GM18951 (cell line): ENCODE measurements around the gene UBE2N.

Source experiments
- POLR2A ChIP-seq: IDR thresholded peaks from 4 replicates; pipeline ENCODE4 v1.6.1; 2011; ENCODE audit warnings: mild to moderate bottlenecking; ENCODE audit not compliant: insufficient read length, insufficient read depth; ENCODE audit errors: extremely low read depth
- in situ Hi-C: fragments of 300-500 bp; cut with MboI; formaldehyde crosslinking; loops from one replicate; pipeline ENCODE4 v1.12.0; 2022; ENCODE audit warnings: low sequenced_read_pairs, mixed read lengths, inconsistent platforms; ENCODE audit not compliant: unreplicated experiment

UBE2N gene, protein sequence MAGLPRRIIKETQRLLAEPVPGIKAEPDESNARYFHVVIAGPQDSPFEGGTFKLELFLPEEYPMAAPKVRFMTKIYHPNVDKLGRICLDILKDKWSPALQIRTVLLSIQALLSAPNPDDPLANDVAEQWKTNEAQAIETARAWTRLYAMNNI

DNA sequence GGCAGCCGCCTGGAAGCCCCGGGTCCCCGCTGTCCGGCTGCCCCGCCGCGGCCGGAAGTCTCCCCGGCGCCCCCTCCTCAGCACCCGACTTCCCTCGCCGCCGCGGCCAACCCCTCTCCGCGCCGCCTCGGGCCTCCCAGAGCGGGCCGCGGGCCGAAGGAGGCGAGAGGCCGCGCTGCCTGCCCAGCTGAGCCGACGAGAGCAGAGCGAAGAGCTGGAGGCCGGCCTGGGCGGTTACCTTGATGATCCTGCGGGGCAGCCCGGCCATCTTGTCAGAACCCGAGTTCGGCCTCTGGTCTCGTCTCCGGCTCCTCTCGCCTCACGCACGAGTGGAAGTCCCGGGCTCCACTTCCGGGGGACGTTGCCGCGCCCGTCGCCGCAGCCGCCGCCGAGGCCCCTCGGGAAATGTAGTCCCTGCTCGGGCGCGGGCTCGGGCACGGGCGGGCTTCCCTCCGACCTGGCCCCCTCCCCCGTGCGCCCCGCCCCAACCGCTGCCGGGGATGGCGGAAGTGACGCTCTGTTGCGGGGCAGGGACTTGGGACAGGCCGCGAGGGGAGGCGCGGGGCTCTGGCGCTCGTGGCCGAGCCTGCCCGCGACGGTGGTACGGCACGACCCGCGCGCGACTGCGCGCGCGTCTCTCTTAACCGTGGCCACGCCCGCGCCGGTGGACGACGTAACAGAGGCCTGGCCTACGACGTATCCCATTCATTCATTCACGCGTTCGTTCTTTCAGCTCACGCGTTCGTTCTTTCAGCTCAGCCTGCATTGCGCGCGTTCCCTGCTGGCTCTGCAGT lies at the start of gene UBE2N:
Gene UBE2N, minus strand, starts transcription at position 331 of the 794 bp plus-strand sequence. Its CDS starts 63 bp downstream, at position 268.
- peak; percentile 95 for TF ChIP-seq POLR2A
- in situ Hi-C loops: no loop called here

DNA sequence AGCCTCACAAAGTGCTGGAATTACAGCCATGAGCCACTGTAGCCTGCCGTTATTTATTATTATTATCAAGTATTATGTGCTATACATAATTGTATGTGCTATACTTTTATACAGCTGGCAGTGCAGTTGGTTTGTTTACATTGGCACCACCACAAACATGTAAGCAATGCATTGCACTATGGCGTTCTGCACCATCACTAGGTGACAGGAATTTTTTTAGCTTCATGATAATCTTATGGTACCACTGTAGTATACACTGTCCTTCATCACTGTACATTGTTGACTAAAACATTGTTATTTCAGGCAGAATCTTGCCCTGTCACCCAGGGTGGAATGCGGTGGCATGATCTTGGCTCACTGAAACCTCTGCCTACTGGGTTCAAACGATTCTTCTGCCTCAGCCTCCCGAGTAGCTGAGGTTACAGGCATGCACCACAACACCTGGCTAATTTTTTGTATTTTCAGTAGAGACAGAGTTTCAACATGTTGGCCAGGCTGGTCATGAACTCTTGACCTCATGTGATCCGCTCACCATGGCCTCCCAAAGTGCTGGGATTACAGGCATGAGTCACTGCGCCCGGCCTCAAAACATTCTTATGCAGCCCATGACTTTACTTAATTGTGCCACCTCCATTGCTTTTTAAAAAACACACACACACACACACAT lies 42.7 kb upstream of the UBE2N start:
- no peak for TF ChIP-seq POLR2A
- in situ Hi-C loops: no loop called here

GRCh38 chr12:93483151-93483807 lies 41.5 kb upstream of the UBE2N start:
- no peak for TF ChIP-seq POLR2A
- in situ Hi-C loops: no loop called here

- no peak for TF ChIP-seq POLR2A
- in situ Hi-C loops: no loop called here
Observed at GRCh38 chr12:93482721-93483120, 41.0 kb upstream of the UBE2N start.

DNA sequence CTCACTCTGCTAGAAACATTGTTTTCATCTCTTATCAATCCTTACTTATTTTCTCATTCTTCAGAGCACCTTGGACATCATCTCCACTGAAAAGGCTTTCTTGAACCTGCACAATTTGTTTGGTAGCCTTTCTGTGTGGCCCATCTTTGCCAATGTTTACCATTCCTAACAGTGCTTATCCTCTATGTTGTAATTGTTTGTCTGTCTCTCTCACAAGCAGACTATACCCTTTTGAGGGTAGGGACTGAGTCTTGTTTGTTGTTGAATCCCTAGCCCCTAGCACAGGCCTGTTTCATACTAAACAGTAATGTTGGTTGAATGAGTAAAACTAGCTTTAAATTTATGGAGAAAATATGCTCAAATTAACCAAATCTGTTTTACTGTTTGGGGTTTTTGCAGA lies 34.8 kb upstream of the UBE2N start:
- no peak for TF ChIP-seq POLR2A
- in situ Hi-C loops: no loop called here

DNA sequence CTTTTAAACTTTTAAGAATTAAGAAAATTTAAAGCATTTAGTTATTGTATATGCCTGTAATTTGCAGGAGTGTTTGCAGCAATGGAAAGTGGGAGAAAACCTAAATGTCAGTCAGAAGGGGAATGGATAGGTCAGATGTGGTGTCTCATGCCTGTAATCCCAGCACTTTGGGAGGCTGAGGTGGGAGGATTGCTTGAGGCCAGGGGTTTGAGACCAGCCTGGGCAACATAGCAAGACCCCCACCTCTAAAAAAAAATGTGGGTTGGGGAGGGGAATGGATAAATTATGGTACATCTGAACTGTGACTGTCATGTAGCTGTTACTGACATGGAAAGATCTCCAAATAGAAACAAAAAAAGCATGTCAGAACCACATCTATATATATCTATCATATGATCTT lies 27.6 kb upstream of the UBE2N start:
- in situ Hi-C loops: no loop called here
- no peak for TF ChIP-seq POLR2A

DNA sequence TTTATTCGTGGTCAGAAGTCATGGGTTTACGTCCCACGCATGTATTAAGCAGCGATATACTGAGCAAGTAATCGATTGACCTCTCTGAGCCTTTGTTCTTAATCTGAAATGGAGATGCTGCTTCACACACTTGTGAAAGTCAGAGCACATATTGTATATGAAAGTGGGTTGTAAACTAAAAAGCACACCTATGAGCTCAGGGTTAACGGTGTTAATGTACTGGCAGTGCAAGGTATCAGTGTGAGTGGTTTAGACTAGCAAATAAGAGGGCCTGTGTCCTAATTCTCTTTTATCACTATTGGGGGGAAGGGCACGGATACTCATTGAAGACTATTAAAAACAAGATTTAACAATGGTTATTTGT lies 26.2 kb upstream of the UBE2N start:
- in situ Hi-C loops: no loop called here
- no peak for TF ChIP-seq POLR2A

GRCh38 chr12:93467351-93468007 lies 25.7 kb upstream of the UBE2N start, which contains the start of gene MRPL42:
Gene MRPL42 (plus strand): TSS chr12:93467514. CDS start chr12:93469286, 1,772 bp downstream.
- peak; percentile 76 for TF ChIP-seq POLR2A
- in situ Hi-C loops: no loop called here

- TF ChIP-seq POLR2A: no peak
- in situ Hi-C loops: no loop called here
Observed at GRCh38 chr12:93466625-93467350, 25.0 kb upstream of the UBE2N start.

GRCh38 chr12:93465841-93466240 lies 24.1 kb upstream of the UBE2N start:
- in situ Hi-C loops: no loop called here
- TF ChIP-seq POLR2A: no peak

DNA sequence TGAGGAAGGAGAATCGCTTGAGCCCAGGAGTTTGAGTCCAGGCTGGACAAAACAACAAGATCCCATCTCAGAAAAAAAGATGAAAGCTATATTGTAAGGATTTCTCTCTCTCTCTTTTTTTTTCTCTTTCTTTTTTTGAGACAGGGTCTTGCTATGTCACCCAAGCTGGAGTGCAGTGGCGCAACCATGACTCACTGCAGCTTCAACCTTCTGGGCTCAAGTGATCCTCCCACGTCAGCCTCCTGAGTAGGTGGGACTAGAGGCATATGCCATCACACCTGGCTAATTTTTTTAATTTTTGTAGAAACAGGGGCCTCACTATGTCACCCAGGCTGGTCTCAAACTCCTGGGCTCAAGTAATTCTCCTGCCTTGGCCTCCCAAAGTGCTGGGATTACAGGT lies 19.8 kb upstream of the UBE2N start:
- no peak for TF ChIP-seq POLR2A

DNA sequence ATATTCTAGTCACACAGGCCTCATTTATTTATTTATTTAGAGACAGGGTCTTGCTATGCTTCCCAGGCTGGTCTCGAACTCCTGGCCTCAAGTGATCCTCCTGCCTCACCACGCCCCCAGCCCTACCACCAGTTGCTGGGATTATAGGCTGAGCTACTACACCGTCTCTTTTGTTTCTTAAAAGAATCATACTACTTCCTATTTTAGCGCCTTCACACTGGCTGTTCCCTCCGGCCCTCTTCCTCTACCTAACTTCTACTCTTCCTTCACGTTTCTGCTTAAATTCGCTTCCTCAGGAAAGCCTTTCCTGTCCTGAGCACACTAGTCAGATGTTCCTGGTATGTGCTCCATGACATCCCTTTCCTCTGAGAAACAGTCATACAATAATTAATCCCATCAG lies 19.2 kb upstream of the UBE2N start:
- TF ChIP-seq POLR2A: no peak
- in situ Hi-C loops: no loop called here

More for the DNA sequence above, 19.8 kb upstream of the UBE2N start:
- in situ Hi-C loops: no loop called here

GRCh38 chr12:93460003-93460402 lies 18.3 kb upstream of the UBE2N start:
- in situ Hi-C loops: no loop called here
- TF ChIP-seq POLR2A: no peak

DNA sequence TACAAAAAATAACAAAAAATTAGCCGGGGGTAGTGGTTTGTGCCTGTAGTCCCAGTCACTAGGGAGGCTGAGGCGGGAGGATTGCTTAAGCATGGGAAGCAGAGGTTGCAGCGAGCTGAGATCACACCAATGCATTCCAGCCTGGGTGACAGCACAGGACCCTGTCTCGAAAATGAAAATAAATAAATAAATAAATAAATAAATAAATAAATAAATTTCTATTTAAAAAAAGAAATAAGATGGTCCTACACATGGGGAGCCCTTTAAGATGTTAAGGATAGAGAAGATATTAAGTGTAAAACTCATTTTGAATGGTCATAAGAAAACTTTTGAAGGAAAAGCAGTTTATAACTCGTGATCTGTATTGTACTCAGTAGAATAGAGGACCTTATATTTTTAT lies 17.4 kb upstream of the UBE2N start:
- in situ Hi-C loops: no loop called here

More for the DNA sequence above, 17.4 kb upstream of the UBE2N start:
- no peak for TF ChIP-seq POLR2A
